IMR-90 (cell line): ENCODE measurements around the gene SH2D6.

Experiments used
- BHLHE40 ChIP-seq: fragments of 150-350 bp; IDR thresholded peaks from 2 replicates; pipeline ENCODE4 v1.6.1; 2016; ENCODE audit warnings: mild to moderate bottlenecking, low read depth, low read length
- FOS ChIP-seq: fragments of 150-350 bp; IDR thresholded peaks from 2 replicates; pipeline ENCODE4 v1.6.1; 2016; ENCODE audit warnings: low read depth, low read length
- MAFK ChIP-seq: IDR thresholded peaks from 2 replicates; pipeline ENCODE4 v1.6.1; 2012; ENCODE audit warnings: low read depth, low read length, improper control_type of control experiment
- POLR2A ChIP-seq: IDR thresholded peaks from 2 replicates; pipeline ENCODE4 v1.6.1; 2012; ENCODE audit warnings: mild to moderate bottlenecking, low read depth, low read length
- RAD21 ChIP-seq: IDR thresholded peaks from 2 replicates; pipeline ENCODE4 v1.6.1; 2012; ENCODE audit warnings: low read length, improper control_type of control experiment
- TF ChIP-seq, protein P1 (sequence below): conservative IDR thresholded peaks from 2 replicates; pipeline ENCODE4 v1.5.1; 2012; ENCODE audit warnings: mild to moderate bottlenecking, low read depth, low read length, improper control_type of control experiment

DNA sequence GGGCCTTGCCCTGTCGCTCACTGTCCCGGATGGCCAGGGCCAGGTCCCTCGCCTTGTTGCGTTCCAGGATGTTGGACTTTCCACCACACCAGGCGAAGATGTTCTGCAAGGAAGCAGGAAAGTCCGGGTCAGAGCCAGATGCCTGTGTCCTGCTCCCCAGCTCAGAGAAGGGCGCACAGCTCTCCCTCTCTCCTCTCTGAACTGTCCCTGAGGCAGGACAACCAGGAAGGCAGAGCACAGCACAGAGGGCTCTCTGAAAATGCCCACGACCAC lies 19.4 kb upstream of the SH2D6 start:
- TF ChIP-seq BHLHE40 (no peak), POLR2A (no peak), MAFK (no peak), FOS (no peak), RAD21 (no peak)
- TF ChIP-seq, protein P1, sequence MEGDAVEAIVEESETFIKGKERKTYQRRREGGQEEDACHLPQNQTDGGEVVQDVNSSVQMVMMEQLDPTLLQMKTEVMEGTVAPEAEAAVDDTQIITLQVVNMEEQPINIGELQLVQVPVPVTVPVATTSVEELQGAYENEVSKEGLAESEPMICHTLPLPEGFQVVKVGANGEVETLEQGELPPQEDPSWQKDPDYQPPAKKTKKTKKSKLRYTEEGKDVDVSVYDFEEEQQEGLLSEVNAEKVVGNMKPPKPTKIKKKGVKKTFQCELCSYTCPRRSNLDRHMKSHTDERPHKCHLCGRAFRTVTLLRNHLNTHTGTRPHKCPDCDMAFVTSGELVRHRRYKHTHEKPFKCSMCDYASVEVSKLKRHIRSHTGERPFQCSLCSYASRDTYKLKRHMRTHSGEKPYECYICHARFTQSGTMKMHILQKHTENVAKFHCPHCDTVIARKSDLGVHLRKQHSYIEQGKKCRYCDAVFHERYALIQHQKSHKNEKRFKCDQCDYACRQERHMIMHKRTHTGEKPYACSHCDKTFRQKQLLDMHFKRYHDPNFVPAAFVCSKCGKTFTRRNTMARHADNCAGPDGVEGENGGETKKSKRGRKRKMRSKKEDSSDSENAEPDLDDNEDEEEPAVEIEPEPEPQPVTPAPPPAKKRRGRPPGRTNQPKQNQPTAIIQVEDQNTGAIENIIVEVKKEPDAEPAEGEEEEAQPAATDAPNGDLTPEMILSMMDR: no peak
